NCI-H2107 treated with DMSO at 0.1 percent for 48 hours (cell line): Measurements from ENCODE around the gene MAEA.
"Not testable (repeated sequence)": the region's sequence is repeated elsewhere in the genome, so short reads cannot be mapped to it uniquely, and the experiment has no call there.

Experiments used
- DNase-seq: peaks from one replicate; lab custom pipeline; 2025; ENCODE audit not compliant: unreplicated experiment; lab: John Stamatoyannopoulos, UW

The MAEA gene

GRCh38 chr4:1364217-1364616 is 74.5 kb downstream of the MAEA start:
- DNase-seq = no peak

GRCh38 chr4:1364748-1365147 is 75.1 kb downstream of the MAEA start:
- DNase-seq = no peak

DNA sequence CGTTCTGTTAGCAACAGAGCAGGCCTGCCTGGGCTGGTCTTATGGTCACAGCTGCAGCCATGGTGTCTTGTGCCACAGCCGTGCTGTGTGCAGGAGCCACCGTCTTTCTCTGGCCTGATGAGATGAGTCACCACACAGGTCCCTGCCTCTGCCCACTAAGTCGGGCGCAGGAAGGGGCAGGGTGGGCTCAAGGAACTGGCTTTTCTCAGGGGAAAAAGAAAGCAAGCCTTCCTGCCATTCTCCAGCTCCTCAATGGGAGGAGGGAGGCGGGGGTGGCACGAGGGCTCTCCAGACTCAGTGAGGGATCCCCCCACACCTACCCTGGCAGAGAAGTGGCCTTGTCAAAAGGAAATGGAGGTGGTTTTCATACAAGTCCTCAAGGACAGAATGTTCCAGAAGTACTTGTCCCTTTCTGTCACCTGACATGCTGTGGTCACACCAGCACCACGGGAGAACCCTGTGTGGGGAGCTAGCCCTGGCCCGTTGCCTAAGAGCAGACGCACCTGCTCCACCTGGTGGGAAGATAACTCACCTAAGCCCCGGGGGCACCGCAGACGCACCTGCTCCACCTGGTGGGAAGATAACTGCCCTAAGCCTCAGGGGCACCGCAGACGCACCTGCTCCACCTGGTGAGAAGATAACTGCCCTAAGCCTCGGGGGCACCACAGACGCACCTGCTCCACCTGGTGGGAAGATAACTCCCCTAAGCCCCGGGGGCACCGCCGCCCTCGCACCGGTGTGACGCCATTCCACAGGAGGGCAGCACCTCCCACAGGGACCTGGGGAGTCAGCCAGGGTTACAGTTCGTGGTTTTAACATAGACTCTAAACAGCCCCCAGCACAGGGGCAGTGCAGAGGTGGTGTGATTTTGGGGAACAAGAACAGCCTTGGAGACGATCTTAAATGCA is 75.8 kb downstream of the MAEA start:
- DNase-seq = peak; percentile 70

DNA sequence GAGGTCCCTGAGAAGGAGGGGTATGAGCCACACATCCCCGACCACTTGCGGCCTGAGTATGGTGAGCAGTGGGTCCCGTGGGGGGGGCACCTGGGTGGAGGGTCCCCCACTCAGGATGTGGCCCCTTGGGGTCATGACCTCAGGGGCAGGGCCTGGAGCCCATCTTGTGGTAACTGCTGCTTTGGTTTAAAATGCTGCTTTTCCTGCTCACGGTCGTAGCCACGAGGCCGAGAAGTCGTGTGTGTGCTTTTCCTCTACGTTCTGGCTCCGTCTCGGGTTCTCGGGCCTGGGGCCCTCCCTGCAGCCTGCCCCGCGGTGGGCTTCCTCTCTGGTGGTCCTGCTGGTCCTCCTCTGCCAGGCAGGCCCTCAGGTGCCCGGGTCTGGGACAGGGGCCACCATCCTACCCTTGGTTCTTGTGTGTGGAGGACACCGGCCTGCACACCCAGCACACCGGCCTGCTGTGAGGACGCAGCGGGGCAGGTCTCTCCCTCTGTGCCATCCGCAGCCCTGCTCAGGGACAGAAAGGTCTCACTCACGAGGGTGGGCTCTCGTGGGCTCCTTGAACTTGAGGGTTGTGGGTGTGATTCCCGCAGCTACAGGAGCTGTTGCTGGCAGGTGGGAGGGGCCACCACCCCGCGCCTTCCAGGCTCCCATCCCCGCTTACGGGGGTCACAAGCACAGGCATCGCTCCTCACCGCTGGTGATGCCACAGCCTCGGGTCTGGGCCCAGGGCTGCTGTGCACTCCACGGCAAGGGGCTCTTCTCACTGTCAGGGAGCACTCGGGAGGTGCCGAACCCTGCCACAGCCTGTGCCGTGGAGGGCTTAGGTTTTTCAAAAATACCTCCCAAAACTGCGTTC is 76.9 kb downstream of the MAEA start:
- no peak for DNase-seq

DNA sequence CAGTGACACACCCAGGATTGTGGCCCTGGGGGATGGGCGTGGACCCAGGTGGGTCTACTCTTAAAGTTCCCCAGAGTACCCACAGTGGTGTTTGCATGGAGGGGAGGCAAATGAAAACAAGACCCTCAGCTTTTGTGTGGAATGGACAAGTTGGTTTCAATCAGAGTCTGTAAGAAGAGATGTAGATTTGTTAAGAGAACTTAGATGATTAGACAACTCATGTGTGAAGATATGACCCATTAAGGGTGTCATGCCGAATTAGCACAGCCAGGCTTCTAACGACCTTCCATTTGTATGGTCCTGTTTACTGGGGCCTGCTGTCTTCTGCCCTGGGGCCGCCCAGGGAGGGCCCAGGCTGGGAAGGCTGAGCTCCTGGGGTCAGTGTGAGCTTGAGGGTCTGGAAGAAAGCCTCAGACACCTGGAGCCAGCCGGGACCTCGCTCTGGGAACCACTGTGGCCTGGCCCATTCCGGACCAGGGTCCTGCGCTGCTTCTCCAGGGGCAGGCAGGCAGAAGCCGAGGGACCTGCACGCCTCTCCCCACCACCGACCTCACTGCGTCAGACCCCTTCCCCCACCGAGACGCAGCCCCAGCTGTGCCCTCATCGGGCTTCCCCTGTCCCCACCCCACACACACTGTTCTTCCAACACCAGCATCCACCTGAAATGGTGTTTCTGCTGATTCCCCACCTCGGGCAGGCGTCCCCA is 77.7 kb downstream of the MAEA start:
- no peak for DNase-seq

GRCh38 chr4:1367936-1368289 is 78.2 kb downstream of the MAEA start:
- no peak for DNase-seq

DNA sequence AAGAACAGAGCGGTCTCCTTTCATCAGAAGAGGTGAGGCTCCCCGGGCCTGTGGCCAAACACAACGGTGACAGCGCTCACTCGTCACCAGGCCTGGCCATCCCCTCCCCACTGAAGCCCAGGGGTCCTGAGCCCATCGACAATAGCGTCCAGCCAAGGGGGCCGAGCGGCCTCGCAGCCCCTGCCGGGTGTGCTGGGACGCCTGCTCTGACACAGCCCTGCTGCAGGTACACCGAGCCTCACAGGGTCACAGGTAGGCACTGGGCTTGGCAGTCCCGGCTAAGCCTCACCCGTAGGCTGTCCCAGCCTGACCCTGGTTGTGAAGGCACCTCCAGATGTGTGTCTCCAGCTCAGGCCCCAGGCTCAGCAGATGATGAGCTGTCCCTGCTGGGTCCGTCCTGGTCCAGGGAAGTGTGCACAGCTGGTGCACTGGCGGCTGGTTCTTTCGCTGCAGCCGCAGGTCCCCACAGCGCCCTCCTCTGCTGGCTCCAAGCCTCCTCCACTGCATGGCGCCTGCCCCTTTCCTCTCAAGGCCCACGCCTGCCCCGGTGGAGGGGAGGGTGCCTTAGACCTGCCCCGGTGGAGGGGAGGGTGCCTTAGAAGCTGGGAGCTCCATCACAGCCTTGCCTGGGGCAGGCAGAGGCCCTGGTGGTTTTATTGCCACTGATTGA is 78.9 kb downstream of the MAEA start:
- no peak for DNase-seq

DNA sequence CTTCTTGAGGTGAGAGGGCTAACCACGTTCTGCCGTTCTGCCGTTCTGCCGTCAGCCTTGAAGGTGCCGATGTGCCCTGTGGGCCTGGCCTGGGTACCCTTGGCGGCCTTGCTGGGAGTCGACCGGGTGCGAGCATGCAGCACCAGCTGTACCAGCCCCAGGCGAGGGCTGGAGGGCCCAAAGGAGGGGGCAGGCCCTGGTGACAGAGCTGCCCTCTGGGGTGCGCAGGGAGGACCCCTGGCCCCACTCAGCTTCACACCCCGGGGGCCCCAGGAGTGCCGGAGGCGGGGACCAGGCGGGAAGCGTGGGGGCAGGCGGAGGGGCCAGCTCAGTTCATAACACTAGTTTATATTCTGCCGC is 79.4 kb downstream of the MAEA start:
- DNase-seq = no peak

DNA sequence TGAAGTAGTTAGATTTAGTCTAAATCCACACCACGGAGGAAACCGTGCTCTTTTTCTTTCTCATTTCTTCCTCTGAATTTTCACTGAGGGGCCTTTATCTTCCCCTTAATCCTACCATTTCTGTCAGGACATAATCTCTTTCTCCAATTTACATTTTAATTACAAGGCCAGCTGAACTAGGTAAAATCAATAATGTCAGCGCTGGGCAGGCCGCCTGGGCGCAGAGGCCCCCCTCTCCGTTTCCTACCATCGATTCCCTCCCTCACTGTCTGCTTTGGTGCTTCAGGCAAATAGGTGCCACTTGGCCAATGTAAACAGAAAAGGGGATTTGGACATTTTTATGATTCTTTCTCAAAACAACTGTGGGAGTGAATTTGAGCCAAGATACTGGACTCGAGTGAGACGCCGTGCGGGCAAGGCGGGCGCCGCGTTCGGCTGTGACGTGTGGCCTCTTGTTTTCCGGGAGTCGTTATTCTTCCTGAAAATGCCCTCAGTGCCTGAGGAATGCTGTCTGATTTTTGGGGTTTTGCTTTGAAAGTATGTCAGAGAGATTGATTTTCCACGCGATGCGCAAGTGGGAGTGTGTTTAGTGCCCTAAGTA is 79.9 kb downstream of the MAEA start:
- no peak for DNase-seq

DNA sequence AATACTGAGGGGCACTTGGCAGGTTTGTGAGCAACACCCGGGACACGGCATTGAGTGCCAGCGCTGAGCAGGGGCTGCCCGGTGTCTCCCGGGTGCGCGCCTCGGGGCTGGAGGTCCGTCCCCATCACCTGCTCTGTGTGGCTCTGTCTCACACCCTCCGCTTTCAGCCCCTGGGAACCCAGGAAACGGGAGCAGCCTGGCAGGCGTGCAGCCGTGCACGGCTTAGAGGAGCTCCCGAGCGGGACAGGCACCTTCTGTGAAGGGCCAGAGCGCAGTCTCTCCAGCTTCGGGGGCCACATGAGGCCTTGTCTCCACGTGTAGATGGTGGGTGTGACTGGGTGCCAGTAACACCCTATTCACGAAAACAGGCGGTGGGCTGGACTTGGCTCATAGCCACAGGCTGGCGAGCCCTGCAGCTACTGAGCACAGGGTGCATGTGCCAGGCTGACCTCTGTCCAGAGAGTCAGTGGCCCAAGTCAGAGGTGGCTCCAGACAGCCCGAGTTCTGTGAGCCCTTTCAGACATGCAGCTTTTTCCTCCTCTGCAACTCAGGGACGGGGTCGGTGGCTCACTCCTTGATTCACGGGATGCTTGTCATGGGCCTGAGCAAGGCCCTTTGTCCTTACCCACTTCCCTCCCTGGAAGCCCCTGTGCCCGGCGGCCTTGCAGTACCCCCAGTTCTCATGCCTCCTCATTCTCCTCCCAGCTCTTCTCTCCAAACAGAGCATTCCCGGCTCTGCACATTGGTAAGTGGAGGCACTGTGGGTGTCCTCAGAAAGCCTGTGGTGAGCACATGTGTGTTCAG is 80.8 kb downstream of the MAEA start:
- DNase-seq = no peak

DNA sequence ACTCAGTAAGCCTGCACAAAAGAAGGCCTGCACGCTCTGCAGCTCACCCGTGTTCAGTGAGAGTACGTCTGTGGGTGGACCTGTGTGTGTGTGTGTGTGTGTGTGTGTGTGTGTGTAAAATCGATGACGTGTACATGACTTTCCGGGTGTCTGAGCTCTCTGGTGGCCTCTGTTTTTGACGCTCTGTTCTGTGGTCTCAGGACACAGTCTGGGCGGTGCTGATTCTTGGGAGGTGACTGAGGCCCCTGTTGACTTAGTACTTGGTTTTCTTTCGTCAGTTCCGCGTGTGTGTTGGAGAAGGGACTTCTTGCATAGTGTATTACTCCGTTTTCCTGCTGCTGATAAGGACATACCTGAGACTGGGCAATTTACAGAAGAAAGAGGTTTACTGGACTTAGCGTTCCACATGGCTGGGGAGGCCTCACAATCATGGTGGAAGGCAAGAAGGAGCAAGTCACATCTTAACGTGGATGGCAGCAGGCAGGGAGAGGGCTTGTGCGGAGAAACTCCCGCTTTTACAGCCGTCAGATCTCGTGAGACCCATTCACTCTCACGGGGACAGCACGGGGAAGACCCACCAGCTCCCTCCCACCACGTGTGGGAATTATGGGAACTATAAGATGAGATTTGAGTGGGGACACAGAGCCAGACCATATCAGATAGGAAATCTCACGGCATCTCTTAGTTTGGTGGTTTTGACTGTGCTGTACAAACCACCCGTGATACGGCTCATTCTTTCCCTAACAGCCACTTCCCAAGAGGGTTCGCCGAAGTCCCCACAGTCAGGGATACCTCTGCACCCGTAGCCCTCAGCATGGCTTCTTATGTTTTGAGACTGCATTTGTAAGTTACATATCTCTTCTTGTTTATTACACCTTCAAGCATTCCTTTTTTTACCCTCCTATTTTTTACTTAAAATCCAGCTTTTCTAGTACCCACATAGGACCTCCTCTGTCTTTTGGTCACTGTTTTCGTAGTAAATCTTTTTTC is 81.8 kb downstream of the MAEA start:
- DNase-seq = no peak

DNA sequence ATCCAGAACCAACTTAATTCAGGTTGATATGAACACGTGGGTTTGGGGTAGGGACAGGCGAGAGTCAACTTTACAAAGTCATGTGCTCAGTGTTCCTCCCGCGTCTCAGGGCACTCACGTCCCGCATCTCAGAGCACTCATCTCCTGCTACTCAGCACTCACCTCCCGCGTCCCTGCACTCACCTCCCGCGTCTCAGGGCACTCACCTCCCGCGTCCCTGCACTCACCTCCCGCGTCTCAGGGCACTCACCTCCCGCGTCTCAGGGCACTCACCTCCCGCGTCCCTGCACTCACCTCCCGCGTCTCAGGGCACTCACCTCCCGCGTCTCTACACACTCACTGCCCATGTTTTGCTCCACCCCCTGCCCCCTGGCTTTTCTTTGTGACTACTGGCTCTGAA is 82.9 kb downstream of the MAEA start:
- DNase-seq = not testable (repeated sequence)

- no peak for DNase-seq
Observed at GRCh38 chr4:1373892-1374705, 84.4 kb downstream of the MAEA start.

DNA sequence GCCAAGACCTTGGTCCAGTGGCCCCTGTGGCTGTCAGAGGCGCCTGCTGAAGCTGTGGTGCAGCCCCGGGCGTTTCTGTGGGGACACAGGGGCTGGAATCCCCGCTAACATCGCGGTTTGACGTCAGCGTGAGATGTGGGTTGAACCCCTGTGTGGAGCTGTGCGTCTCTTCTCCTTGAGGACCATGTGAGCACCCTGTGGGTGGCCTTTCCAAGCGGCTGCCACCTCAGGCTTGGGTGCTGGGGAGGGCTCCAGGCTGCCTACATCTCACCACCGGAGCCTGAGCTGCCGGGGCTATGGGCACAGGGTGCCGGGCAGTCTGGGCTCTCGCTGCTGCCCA is 85.0 kb downstream of the MAEA start:
- DNase-seq = no peak

GRCh38 chr4:1375051-1375721 is 85.5 kb downstream of the MAEA start:
- DNase-seq = no peak

- DNase-seq = no peak
Observed at GRCh38 chr4:1375761-1376322, 86.2 kb downstream of the MAEA start.

GRCh38 chr4:1376391-1376840 is 86.7 kb downstream of the MAEA start:
- DNase-seq = no peak
